Upper lobe of left lung (tissue), 6 donors: Measurements from ENCODE around the gene PRLH. TPM values are rescaled to one million over a fixed set of nuclear protein-coding genes. Genes with fewer than 3 reads are reported as not detected.

Experiments used
- ATAC-seq, 2 donors: fragments of 200-7000 bp; cut with Tn5 transposase; one replicate each; pipeline ENCODE4 v1.9.1; 2022; ENCODE audit warnings: mild to moderate bottlenecking in 2 of 2, moderate library complexity in 2 of 2; ENCODE audit not compliant: low FRiP score in 2 of 2
- DNase-seq, 2 donors: peaks; one replicate each; pipeline ENCODE4 v3.0.0-alpha.2; 2019 to 2020
- H3K27ac ChIP-seq, 4 donors: fragments of 200-600 bp; sonication (generic); one replicate each; pipeline ENCODE4 v1.5.1; 2016 to 2019
- H3K27me3 ChIP-seq, 4 donors: fragments of 200-600 bp; sonication (generic); one replicate each; pipeline ENCODE4 v1.5.1; 2017 to 2019
- H3K36me3 ChIP-seq, 4 donors: fragments of 200-600 bp; sonication (generic); one replicate each; pipeline ENCODE4 v1.5.1; 2016 to 2019
- H3K4me1 ChIP-seq, 4 donors: fragments of 200-600 bp; sonication (generic); one replicate each; pipeline ENCODE4 v1.5.1; 2018 to 2019
- H3K4me3 ChIP-seq, 4 donors: fragments of 200-600 bp; sonication (generic); one replicate each; pipeline ENCODE4 v1.5.1; 2017 to 2019; ENCODE audit warnings: mild to moderate bottlenecking in 2 of 4, moderate library complexity in 1 of 4
- H3K9me3 ChIP-seq, 4 donors: fragments of 200-600 bp; sonication (generic); one replicate each; pipeline ENCODE4 v1.5.1; 2018 to 2019
- EP300 ChIP-seq, 4 donors: sonication (generic); formaldehyde crosslinking; IDR thresholded peaks; one replicate each; pipeline ENCODE4 v1.5.1; 2017; ENCODE audit warnings: antibody characterized with exemption in 4 of 4, control low read depth in 2 of 4
- POLR2A ChIP-seq, 4 donors: fragments of 450-650 bp; IDR thresholded peaks; one replicate each; pipeline ENCODE4 v1.5.1; 2016 to 2017; ENCODE audit warnings: antibody characterized with exemption in 4 of 4, mild to moderate bottlenecking in 2 of 4
- POLR2AphosphoS5 ChIP-seq, 2 donors: sonication (generic); formaldehyde crosslinking; IDR thresholded peaks; one replicate each; pipeline ENCODE4 v1.5.1; 2017; ENCODE audit warnings: antibody characterized with exemption in 2 of 2
- WGBS, 2 donors: methylation state at CpG; one replicate each; pipeline ENCODE4 v1.1.5; 2017 to 2018; 5-methylcytosine and 5-hydroxymethylcytosine counted together
- total RNA-seq, 6 donors: library from RNA; depleted of rRNA in 4 of 6; stranded (reverse); fragments of >200 nt in 4 of 6; gene quantifications; one replicate each; pipeline versions ENCODE4 v1.1.0 to v1.2.1, GENCODE V29; 2016 to 2021
- TF ChIP-seq, protein P1 (sequence below), 6 experiments: fragments of 450-650 bp in 4 of 6; fragments of 200-600 bp in 2 of 6; sonication (generic) in 2 of 6; IDR thresholded peaks; one replicate each; pipeline ENCODE4 v1.5.1; 2016 to 2019; ENCODE audit warnings: antibody characterized with exemption in 6 of 6
- donor health status: DM: no; HTN: no; CAD: no; lungs with moderate emphysema.
- donor health status: DM: no; HTN: yes; CAD: no; lungs with severe emphysema.

The PRLH gene
- total RNA-seq, 6 donors from 2014 or later = not detected

DNA sequence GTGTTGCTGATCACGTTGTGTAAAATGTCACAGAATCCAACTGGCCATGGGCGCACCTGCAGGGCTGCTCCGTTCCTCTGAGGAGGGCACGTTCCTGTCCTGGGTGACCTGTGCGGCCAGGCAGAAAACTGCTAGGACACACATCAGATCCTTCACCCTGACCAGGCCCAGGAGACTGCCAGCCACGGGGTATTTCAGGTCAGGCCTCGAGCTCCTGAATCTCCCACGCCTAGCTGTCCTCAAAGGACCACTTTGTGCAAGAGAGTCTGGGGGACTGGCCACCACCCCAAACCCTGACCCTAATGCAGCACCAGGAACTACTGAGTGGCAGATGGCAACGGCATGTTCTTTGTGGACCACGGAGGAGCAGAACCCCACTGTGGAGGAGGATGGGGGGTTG, 11.1 kb downstream of the PRLH start:
- no peaks in the 10 kb centered on the region for H3K9me3 ChIP-seq
- H3K27ac ChIP-seq = no peak overlapping the region
- TF ChIP-seq, protein P1, sequence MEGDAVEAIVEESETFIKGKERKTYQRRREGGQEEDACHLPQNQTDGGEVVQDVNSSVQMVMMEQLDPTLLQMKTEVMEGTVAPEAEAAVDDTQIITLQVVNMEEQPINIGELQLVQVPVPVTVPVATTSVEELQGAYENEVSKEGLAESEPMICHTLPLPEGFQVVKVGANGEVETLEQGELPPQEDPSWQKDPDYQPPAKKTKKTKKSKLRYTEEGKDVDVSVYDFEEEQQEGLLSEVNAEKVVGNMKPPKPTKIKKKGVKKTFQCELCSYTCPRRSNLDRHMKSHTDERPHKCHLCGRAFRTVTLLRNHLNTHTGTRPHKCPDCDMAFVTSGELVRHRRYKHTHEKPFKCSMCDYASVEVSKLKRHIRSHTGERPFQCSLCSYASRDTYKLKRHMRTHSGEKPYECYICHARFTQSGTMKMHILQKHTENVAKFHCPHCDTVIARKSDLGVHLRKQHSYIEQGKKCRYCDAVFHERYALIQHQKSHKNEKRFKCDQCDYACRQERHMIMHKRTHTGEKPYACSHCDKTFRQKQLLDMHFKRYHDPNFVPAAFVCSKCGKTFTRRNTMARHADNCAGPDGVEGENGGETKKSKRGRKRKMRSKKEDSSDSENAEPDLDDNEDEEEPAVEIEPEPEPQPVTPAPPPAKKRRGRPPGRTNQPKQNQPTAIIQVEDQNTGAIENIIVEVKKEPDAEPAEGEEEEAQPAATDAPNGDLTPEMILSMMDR (IDR thresholded peaks at IDR 0.05) = no peak
- ATAC-seq (no peak), DNase-seq (no peak)
- H3K36me3 ChIP-seq = peaks cover 0 to 6% (median 0%) of the 10 kb centered on the region in 4 donors
- peaks cover 16 to 24% (median 22%) of the 10 kb centered on the region in 4 donors for H3K4me1 ChIP-seq
- WGBS, 2 donors = 84 to 93% methylated on average over 7 to 10 of the region's 10 CpGs
- H3K4me3 ChIP-seq = no peak overlapping the region
- H3K27me3 ChIP-seq = no peaks in the 10 kb centered on the region

DNA sequence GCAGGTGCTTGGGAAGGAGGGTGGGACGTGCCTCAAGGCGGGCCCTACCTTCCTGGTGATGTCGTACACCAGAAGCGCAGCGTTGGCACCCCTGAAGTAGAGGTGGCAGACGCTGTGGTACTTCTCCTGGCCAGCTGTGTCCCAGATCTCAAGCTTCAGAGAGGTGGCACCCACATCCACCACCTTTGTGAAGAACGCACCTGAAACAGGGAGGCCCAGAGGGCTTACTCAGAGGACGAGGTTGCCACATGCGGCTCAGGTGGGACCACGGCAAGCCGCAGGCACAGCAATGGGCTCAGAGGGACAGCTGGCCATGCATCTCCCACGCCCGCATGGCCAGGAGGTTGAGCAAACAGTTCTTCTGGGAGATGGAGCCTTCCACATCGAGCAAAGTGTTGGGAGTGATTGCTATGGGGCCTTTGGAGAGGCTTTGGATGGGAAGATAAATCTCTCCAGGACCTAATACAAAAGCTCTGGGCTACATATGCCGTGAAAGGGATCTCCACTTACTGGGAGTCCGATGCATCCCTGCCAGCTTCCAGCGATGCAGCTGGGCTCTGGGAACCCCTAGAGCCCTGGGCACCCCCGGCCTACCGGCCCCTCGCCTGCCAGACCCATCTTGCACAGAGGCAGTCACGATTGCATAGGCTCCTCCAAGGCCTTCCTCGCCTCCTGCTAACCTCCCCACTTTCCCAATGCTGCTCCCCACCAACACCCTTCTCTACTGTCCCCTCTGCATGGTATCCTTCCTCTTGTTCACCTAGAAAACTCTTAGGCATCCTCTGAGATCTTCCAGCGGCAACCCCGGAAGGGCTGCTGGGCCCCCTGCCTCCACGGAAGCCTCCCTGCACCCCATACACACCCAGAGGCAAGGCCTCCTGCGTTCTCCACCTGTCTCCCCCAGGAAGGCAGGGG, 11.8 kb downstream of the PRLH start:
- no peak overlapping the region for H3K27ac ChIP-seq
- H3K36me3 ChIP-seq = peaks cover 0 to 6% (median 0%) of the 10 kb centered on the region in 4 donors
- TF ChIP-seq, protein P1 (IDR thresholded peaks at IDR 0.05) = no peak
- no peak for DNase-seq
- H3K9me3 ChIP-seq = no peaks in the 10 kb centered on the region
- 93 to 94% methylated on average over 20 to 25 of the region's 26 CpGs for WGBS, 2 donors
- no peak for ATAC-seq
- no peaks in the 10 kb centered on the region for H3K27me3 ChIP-seq
- H3K4me1 ChIP-seq = peaks cover 21 to 24% (median 24%) of the 10 kb centered on the region in 4 donors
- H3K4me3 ChIP-seq = no peak overlapping the region

DNA sequence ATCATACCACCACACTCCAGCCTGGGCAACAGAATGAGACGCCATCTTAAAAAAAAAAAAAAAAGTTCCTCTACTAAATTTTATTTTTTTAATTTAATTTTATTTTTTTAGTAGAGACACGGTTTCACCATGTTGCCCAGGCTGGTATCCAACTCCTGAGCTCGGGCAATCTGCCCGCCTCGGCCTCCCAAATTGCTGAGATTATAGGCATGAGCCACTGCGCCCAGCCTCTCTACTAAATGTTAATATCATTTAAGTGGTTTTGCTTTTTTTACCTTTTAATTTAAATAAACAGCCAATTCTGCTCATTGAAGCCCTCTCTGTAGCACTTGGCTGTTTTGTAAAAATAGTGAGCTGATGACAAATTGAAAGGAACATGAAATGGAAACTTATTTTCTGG, 15.0 kb downstream of the PRLH start:
- DNase-seq (no peak), ATAC-seq (no peak)
- H3K27ac ChIP-seq = peak overlapping the region in 3 of 4 donors; percentile 60 to 86 (median 68)
- no peak overlapping the region for H3K4me3 ChIP-seq
- 84 to 85% methylated on average over 6 of the region's 6 CpGs for WGBS, 2 donors
- no peaks in the 10 kb centered on the region for H3K9me3 ChIP-seq
- peaks cover 15 to 23% (median 17%) of the 10 kb centered on the region in 4 donors for H3K4me1 ChIP-seq
- H3K27me3 ChIP-seq = no peaks in the 10 kb centered on the region
- TF ChIP-seq POLR2AphosphoS5 (IDR thresholded peaks at IDR 0.05) (no peak), POLR2A (IDR thresholded peaks at IDR 0.05) (no peak), EP300 (IDR thresholded peaks at IDR 0.05) (no peak)
- TF ChIP-seq, protein P1 (IDR thresholded peaks at IDR 0.05) = no peak
- peaks cover 0 to 9% (median 3%) of the 10 kb centered on the region in 4 donors for H3K36me3 ChIP-seq

DNA sequence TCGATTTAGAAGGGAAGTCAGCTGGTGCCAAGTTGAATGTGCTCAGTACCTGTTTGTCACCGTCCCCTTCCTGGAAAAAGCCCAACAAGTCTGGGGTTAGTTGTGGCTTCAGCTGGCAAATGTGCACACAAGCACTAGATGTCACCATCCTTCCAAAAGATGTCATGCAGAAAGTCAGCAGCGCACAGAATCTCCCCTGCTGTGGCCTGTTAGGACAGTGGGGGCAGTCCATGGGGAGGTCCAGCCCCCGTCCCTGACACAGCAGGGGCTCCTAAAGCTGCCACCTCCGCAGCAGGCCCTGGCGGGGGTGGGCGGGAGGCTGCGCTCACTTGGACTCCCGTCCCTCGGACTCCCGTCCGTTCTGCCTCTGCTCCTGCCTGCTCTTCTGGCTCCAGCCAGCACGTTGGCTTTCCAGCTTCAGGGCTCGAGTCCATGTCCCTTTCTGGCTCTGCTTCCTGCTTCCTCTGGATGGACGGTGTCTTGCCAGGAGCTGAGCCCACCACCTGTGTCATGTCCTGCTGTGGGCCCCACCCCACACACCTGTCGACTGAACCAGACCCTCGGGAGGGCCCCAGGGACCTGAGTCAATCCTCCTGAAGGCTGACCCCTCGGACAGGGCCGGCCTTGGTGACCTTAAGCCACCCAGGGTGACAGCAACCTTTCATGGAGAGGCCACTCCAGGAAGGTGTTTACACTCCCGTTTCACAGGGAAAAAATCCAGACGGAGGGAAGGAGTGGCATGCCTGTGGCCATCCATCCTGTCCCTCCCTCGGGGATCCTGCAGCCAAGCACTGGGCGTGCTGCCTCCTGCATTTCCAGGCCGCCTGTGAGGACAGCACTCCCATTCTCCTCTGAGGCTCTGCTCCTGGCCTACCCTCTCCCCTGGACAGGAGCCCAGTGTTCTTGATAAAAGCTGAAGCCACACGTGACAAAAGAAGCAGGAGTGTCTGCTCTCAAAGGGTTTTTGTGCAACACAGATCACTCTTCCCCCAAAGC, 15.7 kb downstream of the PRLH start:
- Histone ChIP-seq H3K36me3 (peaks cover 0 to 6% (median 2%) of the 10 kb centered on the region in 4 donors), H3K27me3 (no peaks in the 10 kb centered on the region), H3K9me3 (no peaks in the 10 kb centered on the region), H3K4me1 (peaks cover 15 to 23% (median 17%) of the 10 kb centered on the region in 4 donors), H3K27ac (peak overlapping the region; percentile 57 to 86 (median 64)), H3K4me3 (peak overlapping the region in 1 of 4 donors; percentile 19)
- DNase-seq (peak; percentile 80 to 83), ATAC-seq (peak; percentile 65 to 85)
- peak; percentile 15 to 39 for TF ChIP-seq POLR2AphosphoS5 (IDR thresholded peaks at IDR 0.05)
- TF ChIP-seq POLR2A (IDR thresholded peaks at IDR 0.05) = no peak
- TF ChIP-seq, protein P1 (IDR thresholded peaks at IDR 0.05) = peak; percentile 35 to 55 (median 44)
- no peak for TF ChIP-seq EP300 (IDR thresholded peaks at IDR 0.05)
- WGBS, 2 donors = 40 to 55% methylated on average over 13 to 22 of the region's 25 CpGs
